Spleen (tissue), 7 donors: ENCODE results near the gene IMMP2L.

ENCODE experiments used
- POLR2A ChIP-seq, 3 donors: fragments of 450-650 bp; IDR thresholded peaks; one replicate each; pipeline ENCODE4 v1.5.1; 2017; ENCODE audit warnings: antibody characterized with exemption in 3 of 3, mild to moderate bottlenecking in 1 of 3
- POLR2AphosphoS5 ChIP-seq, 3 donors: sonication (generic); formaldehyde crosslinking; IDR thresholded peaks; one replicate each; pipeline ENCODE4 v1.5.1; 2017; ENCODE audit warnings: antibody characterized with exemption in 3 of 3
- TF ChIP-seq, protein P1 (sequence below), 11 experiments: fragments of 200-600 bp in 7 of 11; fragments of 450-650 bp in 4 of 11; sonication (generic) in 4 of 11; IDR thresholded peaks in 8 of 11; conservative IDR thresholded peaks in 3 of 11; 1 replicate in 7 of 11; 2 replicates in 4 of 11; pipeline versions ENCODE4 v1.4.0 to v1.8.0; 2016 to 2021; ENCODE audit warnings: antibody characterized with exemption in 11 of 11, inconsistent platforms in 4 of 11, mild to moderate bottlenecking in 1 of 11
- donor health status: DM: no; HTN: no; CAD: no; lungs with moderate emphysema.
- donor health status: DM: no; HTN: no; CAD: no.
- donor health status: DM: no; HTN: no; CAD: no.

DNA sequence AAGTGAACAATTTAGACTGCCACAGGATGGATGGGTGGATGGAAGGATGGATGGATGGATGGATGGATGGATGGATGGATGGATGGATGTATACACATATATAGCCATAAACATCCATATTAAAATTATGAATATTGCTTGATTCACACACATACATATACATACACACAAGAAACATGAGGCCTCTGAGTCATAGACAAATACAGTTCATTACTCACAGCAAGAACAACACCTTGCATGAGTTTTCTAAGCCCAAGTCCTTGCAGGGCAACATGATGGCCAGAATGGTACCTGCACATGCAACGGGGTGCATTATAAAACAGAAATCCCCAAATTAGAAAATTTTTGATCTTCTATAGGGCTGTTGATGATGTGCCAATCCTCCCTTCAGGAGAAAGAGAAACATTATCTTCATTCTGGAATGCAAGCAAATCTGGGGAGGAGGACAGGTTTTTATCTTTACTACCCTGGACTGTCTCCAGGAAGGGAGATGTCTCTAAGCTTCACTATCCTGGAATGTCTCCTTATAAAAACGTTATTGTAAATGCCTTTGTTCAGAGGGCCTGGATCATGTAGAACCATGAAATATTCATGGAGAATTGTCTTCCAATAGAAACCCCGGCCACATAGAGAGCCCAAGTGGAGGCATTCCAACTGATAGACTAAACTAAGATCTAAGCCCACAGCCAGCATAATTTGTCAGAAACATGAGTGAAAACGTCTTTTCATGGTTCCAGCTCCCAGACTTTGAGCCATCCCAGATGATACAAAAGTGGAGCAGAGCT is 709.9 kb downstream of the IMMP2L start:
- TF ChIP-seq POLR2A (IDR thresholded peaks at IDR 0.05) (no peak), POLR2AphosphoS5 (IDR thresholded peaks at IDR 0.05) (no peak)
- TF ChIP-seq, protein P1, sequence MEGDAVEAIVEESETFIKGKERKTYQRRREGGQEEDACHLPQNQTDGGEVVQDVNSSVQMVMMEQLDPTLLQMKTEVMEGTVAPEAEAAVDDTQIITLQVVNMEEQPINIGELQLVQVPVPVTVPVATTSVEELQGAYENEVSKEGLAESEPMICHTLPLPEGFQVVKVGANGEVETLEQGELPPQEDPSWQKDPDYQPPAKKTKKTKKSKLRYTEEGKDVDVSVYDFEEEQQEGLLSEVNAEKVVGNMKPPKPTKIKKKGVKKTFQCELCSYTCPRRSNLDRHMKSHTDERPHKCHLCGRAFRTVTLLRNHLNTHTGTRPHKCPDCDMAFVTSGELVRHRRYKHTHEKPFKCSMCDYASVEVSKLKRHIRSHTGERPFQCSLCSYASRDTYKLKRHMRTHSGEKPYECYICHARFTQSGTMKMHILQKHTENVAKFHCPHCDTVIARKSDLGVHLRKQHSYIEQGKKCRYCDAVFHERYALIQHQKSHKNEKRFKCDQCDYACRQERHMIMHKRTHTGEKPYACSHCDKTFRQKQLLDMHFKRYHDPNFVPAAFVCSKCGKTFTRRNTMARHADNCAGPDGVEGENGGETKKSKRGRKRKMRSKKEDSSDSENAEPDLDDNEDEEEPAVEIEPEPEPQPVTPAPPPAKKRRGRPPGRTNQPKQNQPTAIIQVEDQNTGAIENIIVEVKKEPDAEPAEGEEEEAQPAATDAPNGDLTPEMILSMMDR (IDR thresholded peaks at IDR 0.05 in 8 of 11, conservative IDR thresholded peaks at IDR 0.05 in 3 of 11) = no peak
